ENCODE results near the gene LLCFC1. TPM values are rescaled to one million over a fixed set of nuclear protein-coding genes. Genes with fewer than 3 reads are reported as not detected.

LLCFC1 gene
- total and polyA plus RNA-seq, 2 of the 8 experiments (the other 6 are each of a cell fraction or from before 2014, with no cell fraction given): not detected

DNA sequence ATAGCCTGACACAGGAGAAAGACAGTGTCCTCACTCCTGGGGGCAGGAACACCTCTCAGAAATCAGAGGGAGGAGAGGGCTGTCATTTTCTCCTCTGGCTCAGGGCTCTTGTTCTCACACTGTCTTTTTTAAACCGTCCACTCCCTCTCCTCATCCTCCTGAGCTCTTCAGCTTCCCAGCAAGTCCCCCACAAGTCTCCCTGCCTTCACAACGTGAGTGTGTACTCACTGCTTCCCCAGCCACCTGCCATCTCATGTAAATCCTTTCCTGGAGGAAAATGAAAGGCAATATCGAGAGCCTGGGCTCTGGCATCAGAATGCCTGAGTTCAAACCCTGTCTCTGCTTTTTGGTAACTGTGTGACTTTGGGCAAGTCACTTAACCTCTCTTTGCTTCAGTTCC, 5.7 kb downstream of the LLCFC1 start:
- Histone ChIP-seq H2BK15ac (ENCODE audit: low read length) (no peak overlapping the region), H2AFZ (ENCODE audit: low read length) (no peak overlapping the region), H4K91ac (replicated peaks; ENCODE audit: insufficient read length, low read length) (no peak overlapping the region), H3K27me3 (replicated peaks in 1 of 4; ENCODE audit: control insufficient read depth in 3 of 4, extremely low read depth in 1 of 4, insufficient read depth in 3 of 4, low read length in 3 of 4) (no peaks in the 10 kb centered on the region; a peak in 1 of 7 replicates), H3K14ac (ENCODE audit: insufficient read length) (no peak overlapping the region), H3K23me2 (ENCODE audit: low read depth, low read length) (no peaks in the 10 kb centered on the region), H3K79me2 (ENCODE audit: control insufficient read depth in 1 of 2, insufficient read depth in 2 of 2, low read length in 2 of 2) (no peaks in the 10 kb centered on the region), H2BK20ac (ENCODE audit: low read length) (no peak overlapping the region), H3K4me2 (ENCODE audit: insufficient read depth in 1 of 2, low read depth in 2 of 2, low read length in 2 of 2) (no peak overlapping the region), H4K5ac (ENCODE audit: insufficient read length, low read depth, low read length) (no peak overlapping the region), H3K18ac (ENCODE audit: extremely low read depth, low read length) (no peak overlapping the region), H3K4ac (replicated peaks; ENCODE audit: insufficient read length, low read depth, low read length) (no peak overlapping the region), H3K36me3 (ENCODE audit: control insufficient read depth in 2 of 4, insufficient read depth in 4 of 4, low read length in 3 of 4) (no peaks in the 10 kb centered on the region), H2BK12ac (ENCODE audit: low read depth, low read length) (0 out of 2 replicates have a peak overlapping the region, but pooled peaks have one; percentile 39), H2BK5ac (ENCODE audit: low read depth, low read length) (no peak overlapping the region), H4K20me1 (replicated peaks in 1 of 2; ENCODE audit: control insufficient read depth in 1 of 2, insufficient read depth in 2 of 2, low read length in 2 of 2) (no peaks in the 10 kb centered on the region), H3K27ac (ENCODE audit: low read depth, low read length) (no peak overlapping the region), H2BK120ac (replicated peaks; ENCODE audit: low read depth, low read length) (no peak overlapping the region), H3K23ac (ENCODE audit: insufficient read length) (no peak overlapping the region), H3K4me1 (replicated peaks in 1 of 4; ENCODE audit: control insufficient read depth in 3 of 4, insufficient read depth in 4 of 4, low read length in 3 of 4) (no peaks in the 10 kb centered on the region), H4K8ac (ENCODE audit: extremely low read depth, insufficient read depth, low read length) (no peak overlapping the region), H3K56ac (replicated peaks; ENCODE audit: insufficient read length, low read depth, low read length) (no peak overlapping the region), H3K9ac (replicated peaks in 1 of 4; ENCODE audit: extremely low read depth in 1 of 4, low read depth in 3 of 4, low read length in 3 of 4) (no peak overlapping the region), H2AK5ac (ENCODE audit: low read depth, low read length) (no peak overlapping the region), H3K9me3 (ENCODE audit: insufficient read depth in 2 of 2, low read depth in 1 of 2, low read length in 1 of 2) (no peaks in the 10 kb centered on the region), H3K4me3 (ENCODE audit: extremely low read depth in 1 of 4, insufficient read depth in 2 of 4, low read depth in 3 of 4, low read length in 4 of 4) (no peak overlapping the region), H3K79me1 (ENCODE audit: low read depth, low read length) (no peaks in the 10 kb centered on the region)
- whole genome bisulfite sequencing, 2 experiments (ENCODE audit: extremely low coverage in 1 of 2, insufficient coverage in 1 of 2, insufficient read length in 1 of 2, insufficient replicate concordance in 2 of 2, low coverage in 1 of 2, low lambda C conversion rate in 2 of 2, missing lambda C conversion rate in 1 of 2): 81% methylated on average over 3 of the region's 3 CpGs; no CpG with 5 or more reads in 1 of the 2 experiments
- FAIRE-seq: no peak
- DNase-seq (ENCODE audit: low read depth in 1 of 2, low spot score in 2 of 2): no peak
- POLR2A ChIA-PET (ENCODE audit: partially characterized antibody): no interaction called here
- CTCF ChIA-PET (ENCODE audit: partially characterized antibody): interaction anchor here (0.6 to 3.0 kb wide), 4 partner anchors 9 to 269 kb away, joined by 4 to 12 read pairs (median 6); partner anchors contain the start of gene TRPV5
- TF ChIP-seq TBP (IDR thresholded peaks at IDR 0.05; ENCODE audit: low read depth, low read length): no peak
- TF ChIP-seq HDAC2 (IDR thresholded peaks at IDR 0.05; ENCODE audit: borderline replicate concordance in 1 of 2, low read depth in 2 of 2, low read length in 2 of 2): no peak
- TF ChIP-seq SAP30 (IDR thresholded peaks at IDR 0.05; ENCODE audit: insufficient read depth, insufficient replicate concordance, low read length): no peak
- no peak for TF ChIP-seq GABPA (IDR thresholded peaks at IDR 0.05; ENCODE audit: borderline replicate concordance, insufficient read depth, low read length)
- no peak for TF ChIP-seq EZH2 (IDR thresholded peaks at IDR 0.05; ENCODE audit: low read depth, low read length, severe bottlenecking)
- TF ChIP-seq CHD2 (IDR thresholded peaks at IDR 0.05; ENCODE audit: low read length): no peak
- TF ChIP-seq BRCA1 (IDR thresholded peaks at IDR 0.05; ENCODE audit: low read depth, low read length): no peak
- no peak for TF ChIP-seq POLR2A (IDR thresholded peaks at IDR 0.05; ENCODE audit: control extremely low read depth in 1 of 2, low read depth in 2 of 2, low read length in 2 of 2)
- TF ChIP-seq CBX5 (IDR thresholded peaks at IDR 0.05; ENCODE audit: low read depth, low read length): no peak
- TF ChIP-seq EGR1 (IDR thresholded peaks at IDR 0.05; ENCODE audit: borderline replicate concordance, low read depth, low read length): no peak
- no peak for TF ChIP-seq MAFK (IDR thresholded peaks at IDR 0.05; ENCODE audit: low read depth, low read length)
- TF ChIP-seq HDAC6 (IDR thresholded peaks at IDR 0.05; ENCODE audit: low read depth, low read length): no peak
- no peak for TF ChIP-seq SP4 (IDR thresholded peaks at IDR 0.05; ENCODE audit: low read length)
- TF ChIP-seq CTBP2 (IDR thresholded peaks at IDR 0.05; ENCODE audit: borderline replicate concordance, insufficient read depth, insufficient read length, low read length): no peak
